COLO668 (cell line): ENCODE data around the gene RXRA.

Source experiments
- DNase-seq: peaks from one replicate; lab custom pipeline; 2025; ENCODE audit not compliant: unreplicated experiment; lab: John Stamatoyannopoulos, UW

RXRA gene

DNA sequence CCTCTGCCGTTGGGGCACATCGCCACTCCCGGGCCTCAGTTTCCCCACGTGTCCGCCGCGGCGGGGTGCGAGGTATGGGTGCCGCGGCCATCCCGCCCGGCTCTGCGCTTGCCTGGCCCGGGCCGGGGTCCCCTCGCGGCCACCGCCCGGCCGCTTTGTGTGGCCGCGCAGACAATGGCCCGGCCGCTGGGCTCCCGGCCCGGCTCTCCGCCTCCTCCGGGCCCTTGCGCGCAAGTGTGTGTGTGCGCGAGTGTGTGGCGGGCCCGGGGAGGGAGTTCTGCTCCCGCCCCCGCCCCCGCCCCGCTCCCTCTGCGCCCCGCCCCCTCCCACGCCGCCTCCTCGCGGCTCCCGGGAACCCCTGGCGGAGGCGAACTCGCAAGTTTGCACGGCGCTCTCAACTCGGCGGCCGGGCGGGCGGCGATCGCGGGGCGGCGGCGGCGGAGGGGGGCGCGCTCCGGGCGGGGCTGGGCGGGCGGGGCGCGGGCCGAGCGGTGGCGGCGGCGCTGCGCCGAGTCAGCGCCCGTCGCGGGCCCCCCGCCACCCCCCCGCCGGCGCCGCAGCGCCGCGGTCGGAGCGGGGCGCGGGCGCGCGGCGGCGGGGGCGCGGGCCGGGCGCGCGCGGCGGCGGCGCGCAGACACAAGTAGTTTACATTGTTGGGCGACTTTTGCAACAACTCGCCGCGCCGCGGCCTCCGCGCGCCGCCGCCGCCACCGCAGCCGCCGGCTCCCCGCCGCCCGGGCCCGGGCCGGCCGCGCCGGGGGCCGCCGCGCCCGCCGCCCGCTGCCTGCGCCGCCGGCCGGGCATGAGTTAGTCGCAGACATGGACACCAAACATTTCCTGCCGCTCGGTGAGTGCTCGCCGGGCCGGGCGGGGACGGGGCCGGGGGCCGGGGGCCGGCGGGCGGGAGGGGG lies at the start of gene RXRA:
TSS of gene RXRA (plus strand) at position 643 of the 911 bp plus-strand sequence. CDS start at position 820, 177 bp downstream.
- DNase-seq: peak; percentile 57

DNA sequence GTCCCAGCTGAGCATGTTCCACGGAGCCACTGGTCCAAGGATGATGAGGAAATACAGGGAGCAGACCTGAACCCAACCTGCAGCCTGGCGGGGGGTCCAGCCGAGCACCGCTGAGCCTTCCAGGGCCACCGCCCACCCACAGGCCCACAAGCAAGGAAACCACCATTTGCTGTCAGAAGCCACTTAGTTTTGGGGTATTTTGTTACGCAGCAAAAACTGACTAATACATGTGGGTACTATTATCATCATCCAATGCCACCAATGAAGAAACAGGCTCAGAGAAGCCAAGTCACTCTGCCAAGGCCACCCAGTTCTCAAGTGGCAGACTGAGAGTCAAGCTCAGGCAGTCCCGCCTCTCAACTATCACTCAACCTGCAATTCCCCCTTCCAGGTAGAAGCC lies 48.0 kb upstream of the RXRA start:
- no peak for DNase-seq

DNA sequence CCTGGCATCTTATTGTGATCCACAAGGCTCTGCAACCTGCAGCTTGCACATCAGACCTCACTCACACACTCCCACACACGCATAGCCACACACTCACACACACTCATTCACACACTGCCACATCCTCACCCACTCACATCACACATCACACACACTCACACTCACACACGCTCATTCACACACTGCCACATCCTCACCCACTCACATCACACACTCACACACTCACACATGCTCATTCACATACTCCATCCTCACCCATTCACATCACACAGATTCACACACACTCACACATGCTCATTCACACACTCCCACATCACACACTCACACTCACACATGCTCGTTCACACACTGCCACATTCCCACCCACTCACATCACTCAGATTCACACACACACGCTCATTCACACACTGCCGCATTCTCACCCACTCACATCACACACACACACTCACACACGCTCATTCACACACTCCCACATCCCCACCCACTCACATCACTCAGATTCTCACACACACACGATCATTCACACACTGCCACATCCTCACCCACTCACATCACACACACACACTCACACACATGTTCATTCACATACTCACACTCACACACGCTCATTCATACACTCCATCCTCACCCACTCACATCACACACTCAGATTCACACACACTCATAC lies 47.1 kb upstream of the RXRA start:
- DNase-seq: no peak

DNA sequence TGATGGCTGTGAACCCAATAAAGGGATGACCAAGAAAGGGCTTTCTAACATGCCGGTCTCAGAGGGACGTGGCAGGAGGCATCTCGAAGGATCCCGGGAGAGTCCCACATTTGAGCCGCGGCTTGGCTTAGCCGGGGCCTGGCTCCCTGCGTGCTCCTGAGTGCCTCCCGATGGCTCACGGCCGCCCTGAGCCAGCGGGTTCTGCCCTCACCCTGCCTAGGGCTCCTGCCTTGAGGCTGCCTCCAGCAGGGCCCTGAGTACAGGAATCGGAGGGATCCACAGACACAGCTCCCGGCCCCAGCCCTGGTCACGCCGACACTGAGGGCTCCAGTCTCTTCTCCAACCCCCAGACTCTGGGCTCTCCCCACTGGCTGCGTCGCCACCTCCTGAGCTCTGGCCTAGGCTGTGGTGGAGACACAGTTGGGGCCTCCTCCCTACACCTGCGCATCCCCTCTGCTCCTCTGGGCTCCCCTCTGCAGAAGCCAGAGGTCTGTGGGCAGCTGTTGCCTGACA lies 44.1 kb upstream of the RXRA start:
- DNase-seq: no peak

DNA sequence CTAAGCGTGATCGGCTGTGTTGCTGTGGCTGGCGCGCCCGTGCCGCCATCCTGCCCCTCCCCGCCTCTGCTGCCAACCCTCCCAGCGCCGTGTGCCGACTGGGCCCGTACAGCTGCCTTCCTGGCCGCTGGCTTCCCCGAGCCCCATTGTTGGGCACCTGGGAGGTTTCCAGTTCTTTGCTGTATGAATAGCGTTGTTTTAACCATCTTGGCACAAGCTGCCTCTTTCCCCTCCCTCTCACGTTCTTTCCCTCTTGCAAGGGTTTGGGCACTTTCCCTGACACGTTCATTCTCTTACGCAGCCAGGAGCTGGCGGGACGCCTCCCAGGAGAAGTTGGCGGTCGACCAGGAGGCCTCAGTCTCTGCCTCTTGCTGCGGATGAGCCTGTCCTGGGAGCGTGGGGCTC lies 43.1 kb upstream of the RXRA start:
- DNase-seq: no peak

DNA sequence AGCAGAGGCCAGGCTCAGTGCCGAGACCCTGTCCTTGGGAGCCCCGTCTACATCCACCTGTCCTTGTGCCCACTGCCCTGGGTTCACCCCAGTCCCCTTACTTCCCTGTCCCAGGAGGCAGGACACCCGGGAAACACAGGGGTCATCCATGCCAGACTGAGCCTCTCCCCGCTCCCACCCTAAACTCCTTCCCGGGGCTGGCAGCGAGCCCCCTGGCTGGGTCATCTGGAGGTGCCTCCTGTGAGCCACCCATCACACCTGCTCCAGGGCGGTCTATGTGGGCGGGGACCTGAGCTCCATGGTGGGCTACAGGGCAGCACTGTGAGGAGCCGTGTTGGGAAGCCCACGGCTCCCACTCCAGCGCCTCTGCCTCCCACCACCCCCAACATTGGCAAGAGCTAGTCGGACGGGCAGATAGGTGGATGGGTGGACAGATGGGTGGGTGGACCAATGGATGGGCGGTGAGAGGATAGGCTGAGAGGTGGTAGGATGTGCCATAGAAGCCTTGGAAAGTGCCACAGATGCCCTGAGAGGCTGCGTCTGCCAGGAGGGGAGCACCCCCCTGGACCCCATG lies 42.5 kb upstream of the RXRA start:
- DNase-seq: no peak

DNA sequence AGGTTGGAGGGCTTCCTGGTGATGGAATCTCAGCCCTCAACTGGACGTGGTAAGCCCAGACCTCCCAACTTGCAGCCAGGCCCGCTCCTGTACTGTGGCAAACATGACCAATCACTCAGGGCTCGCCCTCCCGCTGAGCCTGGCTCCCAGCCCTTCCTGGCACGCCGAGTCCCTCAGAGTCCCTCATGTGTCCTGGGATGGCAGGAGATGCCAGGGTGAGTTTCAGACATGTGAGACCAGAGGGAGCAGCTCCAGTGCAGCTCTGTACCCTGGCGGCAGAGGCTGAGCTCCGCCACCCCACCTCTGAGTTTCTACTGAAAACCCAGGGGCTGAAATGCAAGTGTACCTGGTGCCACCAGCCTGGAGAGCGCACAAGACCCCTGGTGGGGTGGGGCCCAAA lies 42.0 kb upstream of the RXRA start:
- DNase-seq: no peak

DNA sequence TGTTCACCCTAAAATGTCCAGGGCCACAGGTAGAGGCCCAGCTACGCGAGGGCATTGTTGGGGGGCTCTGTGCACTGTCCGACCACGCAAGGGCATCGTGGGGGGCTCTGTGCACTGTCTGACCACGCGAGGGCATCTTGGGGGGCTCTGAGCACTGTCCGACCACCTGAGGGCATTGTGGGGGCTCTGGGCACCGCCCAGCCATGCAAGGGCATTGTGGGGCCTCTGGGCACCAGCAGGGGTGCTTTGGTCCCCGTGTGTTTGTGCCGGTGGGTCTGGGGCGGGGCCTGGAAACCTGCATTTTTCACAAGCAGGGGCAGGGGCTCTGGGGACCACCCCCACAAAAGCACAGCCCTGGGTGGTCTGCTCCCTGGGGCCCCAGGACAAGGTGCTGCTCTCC lies 41.5 kb upstream of the RXRA start:
- no peak for DNase-seq

DNA sequence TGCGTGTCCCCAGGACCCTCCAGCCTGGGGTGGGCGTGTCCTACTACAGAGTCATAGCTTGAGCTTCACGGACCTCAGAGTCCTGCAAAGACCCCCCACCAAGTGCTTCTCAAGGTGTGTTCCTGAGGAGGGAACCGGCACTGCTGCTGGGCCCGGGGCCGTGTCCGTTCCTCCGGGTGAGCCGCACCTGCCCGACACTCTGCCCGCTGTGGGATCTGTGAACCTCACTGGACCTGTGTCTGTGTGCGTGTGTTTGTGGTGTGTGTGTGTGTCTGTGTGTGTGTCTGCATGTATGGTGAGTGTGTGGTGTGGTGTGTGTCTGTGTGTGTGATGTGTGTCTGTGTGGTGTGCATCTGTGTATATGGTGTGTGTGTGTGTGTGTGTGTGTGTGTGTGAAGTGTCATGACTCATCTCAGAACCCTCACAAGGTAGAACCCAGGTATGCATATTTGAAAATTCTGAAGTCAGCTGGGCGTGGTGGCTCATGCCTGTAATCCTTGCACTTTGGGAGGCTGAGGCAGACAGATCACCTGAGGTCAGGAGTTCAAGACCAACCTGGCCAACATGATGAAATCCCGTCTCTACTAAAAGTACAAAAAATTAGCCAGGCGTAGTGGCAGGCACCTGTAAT lies 40.9 kb upstream of the RXRA start:
- DNase-seq: no peak

DNA sequence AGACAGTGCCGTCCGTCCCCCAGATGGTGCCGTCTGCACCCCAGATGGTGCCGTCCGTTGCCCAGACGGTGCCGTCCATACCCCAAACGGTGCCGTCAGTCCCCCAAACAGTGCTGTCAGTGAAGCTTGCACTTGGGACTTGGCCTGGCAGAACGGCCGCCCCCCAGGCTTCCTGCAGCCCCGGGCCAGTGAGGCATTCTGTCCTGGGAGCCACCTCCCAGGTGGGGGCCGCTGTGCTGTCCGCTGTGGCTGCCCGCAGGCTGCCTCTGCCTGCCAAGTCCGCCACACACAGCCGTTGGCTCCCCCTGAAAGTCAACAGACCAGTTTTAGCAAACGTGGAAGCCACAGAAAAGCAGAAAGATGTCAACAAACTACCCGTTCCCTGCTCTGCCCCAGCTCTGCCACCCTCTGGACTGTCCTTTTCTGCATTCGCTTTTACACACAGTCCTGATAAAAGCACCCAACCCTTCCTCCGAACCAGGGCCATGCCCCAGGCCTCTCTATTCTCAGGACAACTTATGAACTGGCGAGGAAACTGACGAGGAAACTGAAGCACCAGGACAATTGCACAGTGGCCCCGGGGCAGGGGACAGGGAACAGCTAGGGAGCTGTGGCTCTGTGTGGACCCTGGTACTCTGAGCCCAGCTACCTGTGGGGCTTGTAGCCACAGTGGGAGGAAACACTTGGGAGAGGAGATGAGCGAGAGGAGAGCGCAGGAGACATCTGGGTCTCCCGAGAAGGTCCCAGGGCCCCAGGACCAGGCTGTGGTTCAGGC lies 39.6 kb upstream of the RXRA start:
- DNase-seq: no peak

DNA sequence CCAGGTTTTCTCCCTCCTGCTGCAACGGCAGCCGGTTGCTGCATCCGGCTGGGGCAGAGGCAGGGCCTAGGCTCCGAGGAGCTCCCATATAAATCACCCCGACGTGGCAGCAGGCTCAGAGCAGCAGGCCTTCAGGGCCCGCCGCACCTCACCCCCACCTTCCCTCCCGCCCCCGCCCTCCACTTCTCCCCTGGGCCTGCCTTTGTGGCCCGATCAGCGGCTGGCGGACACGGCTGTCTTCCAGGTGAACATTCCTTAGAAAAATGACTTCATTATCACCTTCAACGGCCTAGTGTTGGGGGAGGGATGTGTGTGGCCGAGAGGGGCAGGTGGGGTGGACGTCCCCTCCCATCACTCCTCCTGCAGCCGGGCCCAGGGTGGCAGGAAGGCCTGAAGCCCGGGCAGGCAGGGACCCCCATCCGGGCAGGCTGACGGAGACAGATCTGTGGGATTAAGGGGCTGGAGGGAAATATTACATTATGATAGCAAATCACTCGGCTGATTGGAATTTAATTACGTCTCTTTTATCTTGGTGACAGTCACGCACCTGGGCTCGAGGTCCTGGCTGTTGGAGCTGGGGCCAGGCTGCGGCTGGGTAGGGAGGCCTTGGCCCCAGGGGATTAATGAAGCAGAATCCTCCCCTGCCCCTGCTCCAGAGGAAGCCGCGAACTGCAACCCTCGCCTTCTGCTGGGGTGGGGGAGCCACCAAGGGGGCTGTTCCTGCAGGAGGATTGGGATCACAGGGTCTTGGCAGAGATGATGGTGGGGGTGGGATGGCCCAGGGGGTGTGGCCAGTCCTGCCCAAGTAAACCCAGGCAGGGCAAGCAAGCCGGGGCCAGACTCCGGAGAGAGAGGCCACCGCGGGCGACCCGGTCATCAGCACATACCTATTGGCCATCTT lies 38.4 kb upstream of the RXRA start:
- DNase-seq: no peak

DNA sequence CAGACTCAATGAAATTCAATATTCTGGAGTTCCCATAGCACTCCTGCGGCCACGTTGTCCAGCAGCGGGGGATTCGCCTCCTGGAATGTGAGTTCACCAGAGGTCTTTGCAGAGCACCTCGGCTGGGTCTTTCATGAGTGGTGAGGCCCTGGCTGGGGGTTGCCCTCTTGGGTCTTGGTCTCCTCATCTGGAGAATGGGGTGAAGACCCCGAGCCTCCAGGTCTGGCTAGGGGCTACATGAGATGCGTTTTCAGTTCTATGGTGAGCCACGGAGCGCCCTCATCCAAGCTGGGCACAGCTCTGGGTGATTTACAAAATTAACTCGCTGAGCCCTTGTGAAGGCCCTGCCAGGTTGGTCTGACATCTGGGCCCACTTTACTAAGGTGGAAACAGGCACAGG lies 37.5 kb upstream of the RXRA start:
- DNase-seq: no peak

DNA sequence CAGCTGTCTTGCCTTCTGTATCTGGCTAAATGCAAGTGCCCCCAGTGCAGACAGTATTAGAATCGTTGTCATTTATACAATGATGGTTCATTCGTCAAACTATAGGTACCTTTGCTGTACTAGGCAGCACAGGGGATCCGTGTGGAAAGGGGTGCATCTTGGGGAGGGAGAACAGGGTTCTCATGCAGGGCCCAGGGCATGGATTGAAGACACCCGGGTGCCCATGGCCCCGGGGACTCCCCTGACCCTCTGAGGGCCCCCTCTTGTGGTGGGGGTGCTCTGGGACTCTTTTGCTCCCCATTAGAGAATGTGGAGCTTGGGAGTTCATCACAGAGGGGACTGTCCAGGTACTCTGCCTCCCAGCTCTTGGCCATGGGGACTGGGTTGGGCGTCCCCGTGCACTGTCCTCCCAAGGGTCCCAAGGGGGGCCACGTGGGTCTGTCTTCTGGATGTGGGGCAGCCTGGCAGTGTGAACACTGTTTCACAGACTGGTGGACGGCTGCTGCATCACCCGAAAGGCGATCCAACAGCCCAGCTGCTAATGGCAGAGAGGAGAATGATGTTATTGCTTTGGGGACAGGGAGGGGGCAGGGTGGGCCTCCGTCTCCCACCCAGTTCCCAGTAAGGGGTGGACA lies 36.9 kb upstream of the RXRA start:
- no peak for DNase-seq

DNA sequence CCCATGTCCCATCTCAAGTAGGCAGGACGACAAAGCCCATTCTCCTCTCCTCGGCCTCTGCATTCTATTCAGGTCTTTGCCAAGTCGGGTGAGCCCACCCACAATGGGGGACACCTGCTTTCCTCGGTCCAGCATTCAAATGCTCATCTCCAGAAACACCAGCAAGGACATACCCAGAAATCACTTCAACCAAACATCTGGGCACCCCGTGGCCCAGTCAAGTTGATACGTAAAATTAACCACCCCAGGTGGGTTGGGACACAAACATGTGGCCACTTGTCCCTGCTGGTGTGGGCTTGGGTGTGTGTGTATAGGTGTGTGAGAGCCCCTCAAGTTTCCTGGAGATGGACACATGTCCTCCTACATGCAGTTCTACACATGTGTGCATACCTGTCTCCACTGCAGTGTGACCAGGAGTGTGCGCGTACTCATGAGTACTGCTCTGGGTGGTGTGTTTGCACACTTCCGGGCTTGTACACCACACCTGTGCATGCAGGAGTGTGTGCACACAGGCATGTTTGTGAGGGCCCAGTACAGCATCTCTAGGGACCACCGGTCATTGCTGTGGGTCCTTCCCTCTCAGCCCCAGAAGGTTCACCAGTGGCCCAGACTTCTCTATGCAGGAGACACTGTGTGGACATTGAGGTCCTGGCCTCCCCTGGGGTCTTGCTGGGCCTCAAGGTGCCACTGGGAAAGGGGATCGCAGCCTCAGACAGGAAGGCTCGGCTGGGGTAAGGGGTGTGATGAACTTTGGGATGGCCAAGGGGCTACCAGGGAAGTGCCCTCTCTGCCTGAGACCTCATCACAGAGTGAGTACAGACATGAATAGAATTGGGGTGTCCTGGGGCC lies 35.4 kb upstream of the RXRA start:
- DNase-seq: no peak

DNA sequence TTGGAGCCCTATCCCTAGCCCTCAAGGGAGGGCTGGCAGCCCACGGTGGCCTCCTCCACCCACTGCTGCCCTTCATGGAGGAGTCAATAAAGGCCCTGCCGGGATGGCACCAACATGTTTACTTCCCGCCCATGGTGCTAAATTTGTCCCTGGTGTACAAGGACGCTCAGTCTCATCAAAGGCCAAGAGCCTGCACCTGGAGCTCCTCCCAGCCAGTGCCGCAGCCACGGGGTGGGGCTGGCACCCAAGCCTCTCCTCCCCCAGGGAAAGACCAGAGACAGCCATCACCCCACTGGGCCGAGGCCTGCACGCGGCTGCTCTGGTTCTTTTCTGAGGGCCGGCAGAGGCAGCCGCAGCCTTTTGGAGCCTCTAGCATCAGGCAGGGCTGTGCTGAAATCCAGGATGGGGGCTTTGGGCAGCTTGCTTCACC lies 34.8 kb upstream of the RXRA start:
- DNase-seq: no peak

DNA sequence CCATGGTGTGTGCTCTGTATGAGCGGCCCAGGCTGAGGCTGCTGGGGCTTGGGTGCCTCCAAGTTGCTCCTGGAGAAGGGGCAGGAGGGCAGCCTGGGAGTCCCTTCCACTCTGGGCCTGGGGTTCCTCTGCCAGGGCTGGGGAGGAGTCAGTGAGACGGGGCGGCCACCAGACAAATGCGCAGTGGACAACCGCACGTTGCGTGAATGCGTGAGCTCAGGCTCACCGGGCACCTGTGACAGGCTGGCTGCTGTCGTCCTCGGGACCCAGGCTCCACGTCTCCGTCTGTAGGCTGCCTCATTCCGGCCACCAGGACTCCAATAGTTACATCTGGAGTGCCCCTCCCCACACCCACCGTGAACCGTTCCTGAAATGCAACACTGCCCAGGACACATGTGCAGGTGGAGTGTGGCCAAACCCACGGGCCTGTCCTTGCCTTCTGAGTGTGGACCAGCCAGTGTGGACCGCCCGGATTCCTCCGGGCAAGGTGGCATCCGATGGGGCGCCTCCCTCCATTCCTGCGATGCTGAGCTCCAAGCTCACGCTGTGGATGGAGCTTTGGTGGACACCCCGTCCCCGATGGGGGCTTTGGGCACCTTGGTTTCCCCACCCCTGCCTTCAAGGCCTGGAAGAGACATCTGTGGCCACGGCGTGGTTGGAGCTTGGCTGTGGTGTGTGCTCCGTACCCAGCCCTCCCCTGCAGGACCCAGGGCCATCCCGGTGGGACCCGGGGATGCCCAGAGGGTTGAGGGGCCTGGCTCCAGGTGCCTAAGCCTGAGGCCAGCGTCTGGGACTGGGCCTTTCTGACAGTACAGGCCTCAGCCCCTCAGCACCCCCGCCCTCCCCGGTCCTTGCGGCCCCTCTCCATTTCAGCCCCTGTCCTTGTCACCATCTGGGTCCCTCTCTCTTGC lies 34.0 kb upstream of the RXRA start:
- DNase-seq: no peak

DNA sequence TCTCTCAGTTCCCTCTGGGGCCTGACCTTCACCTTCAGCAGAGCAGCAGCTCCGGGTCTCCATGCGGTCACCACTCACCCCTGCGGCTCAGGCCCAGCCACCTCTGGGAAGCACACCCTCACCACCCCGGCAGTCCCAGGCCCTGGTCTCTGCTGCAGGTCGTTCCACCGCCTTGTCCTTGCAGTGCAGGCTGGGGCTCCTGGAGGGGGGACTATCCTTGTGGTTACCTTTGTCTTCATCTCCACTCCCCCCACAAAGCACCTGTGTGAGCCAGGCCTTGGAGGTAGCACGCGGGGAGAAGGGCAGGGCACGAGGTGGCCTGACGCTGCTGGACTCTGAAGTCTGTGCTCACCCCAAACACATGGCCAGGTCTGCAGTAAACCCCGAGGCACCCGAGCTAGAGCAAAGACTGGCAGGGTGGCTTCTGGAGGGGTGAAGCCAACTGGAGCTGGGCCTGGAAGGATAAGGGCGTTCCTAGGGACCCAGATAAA lies 33.2 kb upstream of the RXRA start:
- DNase-seq: no peak
